Measurements from ENCODE around the gene MCF2L. TPM values are rescaled to one million over a fixed set of nuclear protein-coding genes. Genes with fewer than 3 reads are reported as not detected.

Gene MCF2L
- polyA plus RNA-seq, 1 donor (not counting 4 experiments of a cell fraction or from before 2014, with no cell fraction given): 0.14 TPM

DNA sequence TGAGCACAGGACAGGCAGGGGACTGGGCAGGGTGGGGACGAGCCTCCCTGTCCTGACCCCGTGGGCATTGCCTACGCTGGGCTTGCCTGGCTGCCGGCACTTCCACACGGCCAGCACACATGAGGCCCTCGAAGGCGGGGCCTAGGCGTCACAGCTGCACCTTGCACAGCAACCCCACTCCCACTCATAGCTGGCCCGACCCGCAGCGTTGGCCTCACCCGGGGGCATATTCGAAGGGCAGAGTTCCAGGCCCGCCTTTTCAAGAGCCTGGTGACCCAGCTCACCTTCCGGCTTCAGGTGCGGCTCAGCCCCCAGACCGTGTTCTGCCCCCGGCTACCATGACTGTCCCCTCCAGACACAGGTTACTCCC lies 172.6 kb downstream of the MCF2L start:
- Histone ChIP-seq H4K20me1 (ENCODE audit: control insufficient read depth, extremely low read depth, insufficient read depth, low read length) (no peaks in the 10 kb centered on the region), H3K36me3 (ENCODE audit: control insufficient read depth in 2 of 2, extremely low read depth in 1 of 2, insufficient read depth in 2 of 2, low read length in 2 of 2) (no peaks in the 10 kb centered on the region), H3K9me1 (ENCODE audit: control insufficient read depth, extremely low read depth, insufficient read depth, low read length) (no peaks in the 10 kb centered on the region), H3K4me2 (ENCODE audit: control insufficient read depth, extremely low read depth, insufficient read depth, low read depth, low read length) (no peak overlapping the region), H3K4me1 (ENCODE audit: control insufficient read depth, extremely low read depth, insufficient read depth, low read length) (no peaks in the 10 kb centered on the region), H2AFZ (ENCODE audit: control insufficient read depth, low read length) (no peak overlapping the region), H3K27ac (ENCODE audit: control insufficient read depth, insufficient read depth, low read length) (no peak overlapping the region), H3K27me3 (ENCODE audit: control insufficient read depth, extremely low read depth, insufficient read depth, low read length) (no peaks in the 10 kb centered on the region), H3K4me3 (ENCODE audit: control insufficient read depth in 2 of 3, extremely low read depth in 1 of 3, insufficient read depth in 2 of 3, low read depth in 1 of 3, low read length in 3 of 3) (no peak overlapping the region), H3K9me3 (ENCODE audit: control insufficient read depth, low read depth, low read length) (no peaks in the 10 kb centered on the region), H3K79me2 (ENCODE audit: control insufficient read depth, insufficient read depth, low read length) (no peaks in the 10 kb centered on the region), H3K9ac (ENCODE audit: control insufficient read depth, extremely low read depth, insufficient read depth, low read length) (no peak overlapping the region)
- DNase-seq (ENCODE audit: low read depth, low spot score): no peak
- dilution Hi-C loops (cut with MboI; ENCODE audit: extremely low pct_ligation_motif_present, low sequenced_read_pairs): no loop called here
- TF ChIP-seq, protein P1, sequence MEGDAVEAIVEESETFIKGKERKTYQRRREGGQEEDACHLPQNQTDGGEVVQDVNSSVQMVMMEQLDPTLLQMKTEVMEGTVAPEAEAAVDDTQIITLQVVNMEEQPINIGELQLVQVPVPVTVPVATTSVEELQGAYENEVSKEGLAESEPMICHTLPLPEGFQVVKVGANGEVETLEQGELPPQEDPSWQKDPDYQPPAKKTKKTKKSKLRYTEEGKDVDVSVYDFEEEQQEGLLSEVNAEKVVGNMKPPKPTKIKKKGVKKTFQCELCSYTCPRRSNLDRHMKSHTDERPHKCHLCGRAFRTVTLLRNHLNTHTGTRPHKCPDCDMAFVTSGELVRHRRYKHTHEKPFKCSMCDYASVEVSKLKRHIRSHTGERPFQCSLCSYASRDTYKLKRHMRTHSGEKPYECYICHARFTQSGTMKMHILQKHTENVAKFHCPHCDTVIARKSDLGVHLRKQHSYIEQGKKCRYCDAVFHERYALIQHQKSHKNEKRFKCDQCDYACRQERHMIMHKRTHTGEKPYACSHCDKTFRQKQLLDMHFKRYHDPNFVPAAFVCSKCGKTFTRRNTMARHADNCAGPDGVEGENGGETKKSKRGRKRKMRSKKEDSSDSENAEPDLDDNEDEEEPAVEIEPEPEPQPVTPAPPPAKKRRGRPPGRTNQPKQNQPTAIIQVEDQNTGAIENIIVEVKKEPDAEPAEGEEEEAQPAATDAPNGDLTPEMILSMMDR (optimal IDR thresholded peaks at IDR 0.05 in 1 of 3, IDR thresholded peaks at IDR 0.05 in 1 of 3, conservative IDR thresholded peaks at IDR 0.05 in 1 of 3; ENCODE audit: extremely low read depth in 1 of 3, insufficient read depth in 2 of 3, low read length in 3 of 3): no peak
- TF ChIP-seq EZH2 (IDR thresholded peaks at IDR 0.05; ENCODE audit: low read length): no peak
- FAIRE-seq: no peak

DNA sequence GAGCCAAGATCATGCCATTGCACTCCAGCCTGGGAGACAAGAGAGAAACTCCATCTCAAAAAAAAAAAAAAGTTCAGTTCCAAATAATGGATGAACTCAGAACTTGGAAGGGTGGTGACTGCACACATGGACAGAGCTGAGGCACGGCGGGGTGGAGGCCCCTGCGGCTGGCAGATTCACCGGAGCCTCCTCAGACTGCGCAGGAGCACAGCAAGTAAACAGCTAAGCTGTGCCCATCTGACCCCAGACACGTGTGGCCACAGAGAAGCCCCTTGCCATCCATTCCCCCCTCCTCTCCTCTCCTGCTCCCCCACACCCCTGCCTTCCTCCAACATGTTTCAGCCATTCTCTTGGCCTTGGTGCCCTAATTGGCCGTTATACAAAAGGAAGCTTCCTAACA lies 173.9 kb downstream of the MCF2L start:
- TF ChIP-seq, protein P1 (optimal IDR thresholded peaks at IDR 0.05 in 1 of 3, IDR thresholded peaks at IDR 0.05 in 1 of 3, conservative IDR thresholded peaks at IDR 0.05 in 1 of 3; ENCODE audit: extremely low read depth in 1 of 3, insufficient read depth in 2 of 3, low read length in 3 of 3): no peak
- TF ChIP-seq EZH2 (IDR thresholded peaks at IDR 0.05; ENCODE audit: low read length): no peak
- H2AFZ ChIP-seq (ENCODE audit: control insufficient read depth, low read length): no peak overlapping the region
- H3K4me2 ChIP-seq (ENCODE audit: control insufficient read depth, extremely low read depth, insufficient read depth, low read depth, low read length): no peak overlapping the region
- DNase-seq (ENCODE audit: low read depth, low spot score) (no peak), FAIRE-seq (no peak)
- no peaks in the 10 kb centered on the region for H3K9me3 ChIP-seq (ENCODE audit: control insufficient read depth, low read depth, low read length)
- no peak overlapping the region for H3K4me3 ChIP-seq (ENCODE audit: control insufficient read depth in 2 of 3, extremely low read depth in 1 of 3, insufficient read depth in 2 of 3, low read depth in 1 of 3, low read length in 3 of 3)
- no peak overlapping the region for H3K27ac ChIP-seq (ENCODE audit: control insufficient read depth, insufficient read depth, low read length)
- H3K79me2 ChIP-seq (ENCODE audit: control insufficient read depth, insufficient read depth, low read length): no peaks in the 10 kb centered on the region
- no peaks in the 10 kb centered on the region for H3K9me1 ChIP-seq (ENCODE audit: control insufficient read depth, extremely low read depth, insufficient read depth, low read length)
- H3K4me1 ChIP-seq (ENCODE audit: control insufficient read depth, extremely low read depth, insufficient read depth, low read length): no peaks in the 10 kb centered on the region
- dilution Hi-C loops (cut with MboI; ENCODE audit: extremely low pct_ligation_motif_present, low sequenced_read_pairs): no loop called here
- no peaks in the 10 kb centered on the region for H3K36me3 ChIP-seq (ENCODE audit: control insufficient read depth in 2 of 2, extremely low read depth in 1 of 2, insufficient read depth in 2 of 2, low read length in 2 of 2)
- no peak overlapping the region for H3K9ac ChIP-seq (ENCODE audit: control insufficient read depth, extremely low read depth, insufficient read depth, low read length)
- peaks cover 3% of the 10 kb centered on the region for H3K27me3 ChIP-seq (ENCODE audit: control insufficient read depth, extremely low read depth, insufficient read depth, low read length)
- H4K20me1 ChIP-seq (ENCODE audit: control insufficient read depth, extremely low read depth, insufficient read depth, low read length): no peaks in the 10 kb centered on the region

Data from keratinocyte (primary cell).